Esophagus muscularis mucosa (tissue), 4 donors: Measurements from ENCODE around the gene CCDC88A.

ENCODE experiments used
- CTCF ChIP-seq, 3 experiments: fragments of 200-600 bp in 2 of 3; fragments of 450-650 bp in 1 of 3; sonication (generic) in 2 of 3; IDR thresholded peaks; one replicate each; pipeline ENCODE4 v1.5.1; 2017 to 2019; ENCODE audit warnings: antibody characterized with exemption in 3 of 3, mild to moderate bottlenecking in 2 of 3, moderate library complexity in 1 of 3
- EP300 ChIP-seq: sonication (generic); formaldehyde crosslinking; IDR thresholded peaks from one replicate; pipeline ENCODE4 v1.6.1; 2017; ENCODE audit warnings: antibody characterized with exemption
- POLR2A ChIP-seq: fragments of 450-650 bp; IDR thresholded peaks from one replicate; pipeline ENCODE4 v1.6.1; 2017; ENCODE audit warnings: antibody characterized with exemption, moderate library complexity, mild to moderate bottlenecking, low read depth
- POLR2AphosphoS5 ChIP-seq, 2 donors: sonication (generic); formaldehyde crosslinking; IDR thresholded peaks; one replicate each; pipeline ENCODE4 v1.6.1; 2017; ENCODE audit warnings: antibody characterized with exemption in 2 of 2

DNA sequence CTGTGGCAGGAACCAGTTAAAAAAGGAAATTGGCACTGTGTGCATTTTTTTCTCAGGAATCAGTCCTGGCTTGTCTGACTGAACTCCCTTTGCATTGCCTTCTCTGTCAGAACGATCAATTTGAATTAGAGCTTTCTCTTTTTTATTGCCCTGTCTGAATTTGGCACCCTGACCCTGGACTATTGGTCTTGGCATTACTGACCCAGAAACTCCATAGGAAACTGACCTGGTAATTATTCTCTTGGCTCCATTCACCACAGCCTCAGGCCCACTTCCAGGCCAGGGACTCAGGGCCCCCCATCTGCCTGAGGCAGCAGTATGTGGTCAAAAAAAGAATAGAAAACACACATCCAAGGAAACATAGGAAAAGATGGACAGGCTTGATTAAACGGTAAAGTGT lies 32.0 kb upstream of the CCDC88A start:
- no peak for TF ChIP-seq CTCF (IDR thresholded peaks at IDR 0.05)
- TF ChIP-seq POLR2AphosphoS5 (IDR thresholded peaks at IDR 0.05): no peak
- no peak for TF ChIP-seq POLR2A
- no peak for TF ChIP-seq EP300
